RCC 7860 (cell line): ENCODE data around the gene EXD2.
"Not testable (repeated sequence)": the region's sequence is repeated elsewhere in the genome, so short reads cannot be mapped to it uniquely, and the experiment has no call there.

Experiments used
- DNase-seq: peaks from one replicate; pipeline ENCODE4 v3.0.0-alpha.2; 2015; ENCODE audit warnings: low spot score
- FAIRE-seq: peaks from 2 replicates; lab custom pipeline; 2012; peaks lifted over from hg19 to GRCh38; lab: Jason Lieb, UNC

The EXD2 gene

GRCh38 chr14:69275331-69275730, 84.0 kb downstream of the EXD2 start:
- DNase-seq (no peak), FAIRE-seq (no peak)

GRCh38 chr14:69277356-69277755, 86.1 kb downstream of the EXD2 start:
- FAIRE-seq, DNase-seq: not testable (repeated sequence)

GRCh38 chr14:69280746-69281291, 89.5 kb downstream of the EXD2 start:
- DNase-seq (no peak), FAIRE-seq (no peak)

- FAIRE-seq (no peak), DNase-seq (no peak)
These were observed 90.3 kb downstream of the EXD2 start for GRCh38 chr14:69281450-69282169.

- DNase-seq (no peak), FAIRE-seq (no peak)
These were observed 91.2 kb downstream of the EXD2 start for GRCh38 chr14:69282448-69282847.

- FAIRE-seq (no peak), DNase-seq (no peak)
These were observed 92.9 kb downstream of the EXD2 start for GRCh38 chr14:69284170-69284569.

- FAIRE-seq (no peak), DNase-seq (no peak)
These were observed 94.5 kb downstream of the EXD2 start for GRCh38 chr14:69285661-69286255.

GRCh38 chr14:69287098-69288010, 96.1 kb downstream of the EXD2 start:
- FAIRE-seq = no peak
- DNase-seq = no peak

GRCh38 chr14:69288011-69288771, 96.9 kb downstream of the EXD2 start:
- FAIRE-seq = no peak

GRCh38 chr14:69288956-69289705, 97.8 kb downstream of the EXD2 start:
- DNase-seq (no peak), FAIRE-seq (no peak)

More at GRCh38 chr14:69288011-69288771, 96.9 kb downstream of the EXD2 start:
- DNase-seq = no peak

- DNase-seq = no peak
- no peak for FAIRE-seq
These were observed 98.7 kb downstream of the EXD2 start for GRCh38 chr14:69289811-69290520.

- not testable (repeated sequence) for FAIRE-seq, DNase-seq
These were observed 99.6 kb downstream of the EXD2 start for GRCh38 chr14:69290881-69291280.

- no peak for FAIRE-seq
- DNase-seq = no peak
These were observed 100.1 kb downstream of the EXD2 start for GRCh38 chr14:69291396-69291795.

GRCh38 chr14:69291891-69292561, 100.7 kb downstream of the EXD2 start:
- no peak for FAIRE-seq
- DNase-seq = no peak
